Keratinocyte (primary cell): ENCODE data around the gene DCAF17.

Experiments used
- CTCF ChIP-seq, 3 experiments: IDR thresholded peaks in 1 of 3; conservative IDR thresholded peaks in 1 of 3; optimal IDR thresholded peaks in 1 of 3; 2 replicates in 2 of 3; 3 replicates in 1 of 3; pipeline versions ENCODE3 to v1.5.1; 2011; ENCODE audit warnings: low read length in 3 of 3, mild to moderate bottlenecking in 3 of 3, moderate library complexity in 2 of 3, control low read depth in 1 of 3, inconsistent platforms in 1 of 3; ENCODE audit not compliant: insufficient read depth in 2 of 3; ENCODE audit errors: extremely low read depth in 1 of 3
- EZH2 ChIP-seq: IDR thresholded peaks from one replicate; pipeline ENCODE4 v1.6.1; 2012; ENCODE audit warnings: inconsistent platforms, mild to moderate bottlenecking, low read length, moderate library complexity

GRCh38 chr2:171492664-171493063 lies 58.6 kb downstream of the DCAF17 start:
- TF ChIP-seq EZH2 (no peak), CTCF (optimal IDR thresholded peaks at IDR 0.05 in 1 of 3, IDR thresholded peaks at IDR 0.05 in 1 of 3, conservative IDR thresholded peaks at IDR 0.05 in 1 of 3; ENCODE audit: extremely low read depth in 1 of 3, insufficient read depth in 2 of 3, low read length in 3 of 3) (no peak)
